ENCODE measurements around the gene TIMP3.

Gene TIMP3

GRCh38 chr22:32817137-32817730 lies 15.7 kb downstream of the TIMP3 start:
- H3K4me3 ChIP-seq (ENCODE audit: severe bottlenecking): no peak overlapping the region
- H3K36me3 ChIP-seq (ENCODE audit: low read depth): no peaks in the 10 kb centered on the region
- TF ChIP-seq CTCF (IDR thresholded peaks at IDR 0.05; ENCODE audit: poor library complexity, severe bottlenecking): no peak
- H3K27ac ChIP-seq (ENCODE audit: poor library complexity, severe bottlenecking): no peak overlapping the region
- ATAC-seq (ENCODE audit: low read depth) (no peak), DNase-seq (ENCODE audit: low spot score) (no peak)
- peaks cover 8% of the 10 kb centered on the region for H3K4me1 ChIP-seq (ENCODE audit: insufficient read depth, poor library complexity, severe bottlenecking)
- H3K27me3 ChIP-seq (ENCODE audit: insufficient read depth, poor library complexity, severe bottlenecking): no peaks in the 10 kb centered on the region
- no peaks in the 10 kb centered on the region for H3K9me3 ChIP-seq (ENCODE audit: severe bottlenecking)

GRCh38 chr22:32818446-32819115 lies 17.1 kb downstream of the TIMP3 start:
- no peak overlapping the region for H3K27ac ChIP-seq (ENCODE audit: poor library complexity, severe bottlenecking)
- no peaks in the 10 kb centered on the region for H3K36me3 ChIP-seq (ENCODE audit: low read depth)
- no peak for ATAC-seq (ENCODE audit: low read depth)

GRCh38 chr22:32819120-32819519 lies 17.6 kb downstream of the TIMP3 start:
- Histone ChIP-seq H3K27ac (ENCODE audit: poor library complexity, severe bottlenecking) (no peak overlapping the region), H3K4me1 (ENCODE audit: insufficient read depth, poor library complexity, severe bottlenecking) (peaks cover 8% of the 10 kb centered on the region), H3K9me3 (ENCODE audit: severe bottlenecking) (no peaks in the 10 kb centered on the region), H3K36me3 (ENCODE audit: low read depth) (no peaks in the 10 kb centered on the region), H3K4me3 (ENCODE audit: severe bottlenecking) (no peak overlapping the region), H3K27me3 (ENCODE audit: insufficient read depth, poor library complexity, severe bottlenecking) (no peaks in the 10 kb centered on the region)
- ATAC-seq (ENCODE audit: low read depth): no peak
- no peak for DNase-seq (ENCODE audit: low spot score)
- TF ChIP-seq CTCF (IDR thresholded peaks at IDR 0.05; ENCODE audit: poor library complexity, severe bottlenecking): no peak

More at GRCh38 chr22:32818446-32819115, 17.1 kb downstream of the TIMP3 start:
- no peak for TF ChIP-seq CTCF (IDR thresholded peaks at IDR 0.05; ENCODE audit: poor library complexity, severe bottlenecking)
- peaks cover 8% of the 10 kb centered on the region for H3K4me1 ChIP-seq (ENCODE audit: insufficient read depth, poor library complexity, severe bottlenecking)
- no peaks in the 10 kb centered on the region for H3K9me3 ChIP-seq (ENCODE audit: severe bottlenecking)
- H3K4me3 ChIP-seq (ENCODE audit: severe bottlenecking): no peak overlapping the region
- no peak for DNase-seq (ENCODE audit: low spot score)
- no peaks in the 10 kb centered on the region for H3K27me3 ChIP-seq (ENCODE audit: insufficient read depth, poor library complexity, severe bottlenecking)

- no peak for TF ChIP-seq CTCF (IDR thresholded peaks at IDR 0.05; ENCODE audit: poor library complexity, severe bottlenecking)
- DNase-seq (ENCODE audit: low spot score) (no peak), ATAC-seq (ENCODE audit: low read depth) (no peak)
- Histone ChIP-seq H3K9me3 (ENCODE audit: severe bottlenecking) (no peaks in the 10 kb centered on the region), H3K27ac (ENCODE audit: poor library complexity, severe bottlenecking) (peak overlapping the region; percentile 26), H3K36me3 (ENCODE audit: low read depth) (no peaks in the 10 kb centered on the region), H3K4me1 (ENCODE audit: insufficient read depth, poor library complexity, severe bottlenecking) (peaks cover 8% of the 10 kb centered on the region), H3K4me3 (ENCODE audit: severe bottlenecking) (no peak overlapping the region), H3K27me3 (ENCODE audit: insufficient read depth, poor library complexity, severe bottlenecking) (no peaks in the 10 kb centered on the region)
Observed at GRCh38 chr22:32820131-32821119, 18.9 kb downstream of the TIMP3 start.

All from RWPE2 (cell line).